ENCODE results near the gene AURKB. TPM values are rescaled to one million over a fixed set of nuclear protein-coding genes. Genes with fewer than 3 reads are reported as not detected.

Gene AURKB
- total and polyA plus RNA-seq, 10 of the 15 experiments (the other 5 are each of a cell fraction or from before 2014, with no cell fraction given): 52.7 to 209 (median 128) TPM

GRCh38 chr17:8189711-8190477 lies 20.5 kb downstream of the AURKB start, which contains the start of gene BORCS6 (continued):
- TF ChIP-seq BCLAF1 (IDR thresholded peaks at IDR 0.05) (no peak), EZH2 (IDR thresholded peaks at IDR 0.05; ENCODE audit: borderline replicate concordance, control insufficient read depth, low read depth, low read length) (no peak), ZNF274 (IDR thresholded peaks at IDR 0.05; ENCODE audit: insufficient read depth, insufficient read length) (no peak), DPF2 (IDR thresholded peaks at IDR 0.05) (peak; percentile 66), BHLHE40 (IDR thresholded peaks at IDR 0.05; ENCODE audit: borderline replicate concordance in 1 of 2, low read depth in 2 of 2, low read length in 1 of 2) (peak; percentile 59 to 68), IKZF2 (IDR thresholded peaks at IDR 0.05) (peak; percentile 32 to 40; a peak in 3 of 4 replicates), BACH1 (IDR thresholded peaks at IDR 0.05; ENCODE audit: borderline replicate concordance) (peak; percentile 51), SP1 (IDR thresholded peaks at IDR 0.05; ENCODE audit: low read depth, low read length) (peak; percentile 93), SPI1 (IDR thresholded peaks at IDR 0.05; ENCODE audit: borderline replicate concordance, insufficient read depth, low read depth, low read length) (no peak), TAF1 (IDR thresholded peaks at IDR 0.05; ENCODE audit: borderline replicate concordance, low read depth, low read length) (peak; percentile 60; the same call in 1 of the 2 replicates), SREBF1 (IDR thresholded peaks at IDR 0.05; ENCODE audit: low read length) (0 out of 2 replicates have a peak, but pooled peaks have one; percentile 46), EGR1 (IDR thresholded peaks at IDR 0.05; ENCODE audit: borderline replicate concordance in 1 of 2, low read depth in 2 of 2, low read length in 2 of 2) (peak in 1 of 2 experiments; percentile 12; a peak in 1 of 3 replicates), CHD1 (IDR thresholded peaks at IDR 0.05; ENCODE audit: low read depth, low read length) (peak; percentile 94; the same call in 1 of the 2 replicates), RELA (IDR thresholded peaks at IDR 0.05; ENCODE audit: borderline replicate concordance, partially characterized antibody) (peak; percentile 67), PKNOX1 (IDR thresholded peaks at IDR 0.05) (peak; percentile 93), SMARCA5 (IDR thresholded peaks at IDR 0.05) (peak; percentile 84; the same call in 1 of the 2 replicates), ZBTB4 (CRISPR knock-in tag; IDR thresholded peaks at IDR 0.05) (no peak)
- TF ChIP-seq, protein P1, sequence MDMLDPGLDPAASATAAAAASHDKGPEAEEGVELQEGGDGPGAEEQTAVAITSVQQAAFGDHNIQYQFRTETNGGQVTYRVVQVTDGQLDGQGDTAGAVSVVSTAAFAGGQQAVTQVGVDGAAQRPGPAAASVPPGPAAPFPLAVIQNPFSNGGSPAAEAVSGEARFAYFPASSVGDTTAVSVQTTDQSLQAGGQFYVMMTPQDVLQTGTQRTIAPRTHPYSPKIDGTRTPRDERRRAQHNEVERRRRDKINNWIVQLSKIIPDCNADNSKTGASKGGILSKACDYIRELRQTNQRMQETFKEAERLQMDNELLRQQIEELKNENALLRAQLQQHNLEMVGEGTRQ (IDR thresholded peaks at IDR 0.05; ENCODE audit: borderline replicate concordance, low read depth, low read length): peak; percentile 67
- TF ChIP-seq, protein P2, sequence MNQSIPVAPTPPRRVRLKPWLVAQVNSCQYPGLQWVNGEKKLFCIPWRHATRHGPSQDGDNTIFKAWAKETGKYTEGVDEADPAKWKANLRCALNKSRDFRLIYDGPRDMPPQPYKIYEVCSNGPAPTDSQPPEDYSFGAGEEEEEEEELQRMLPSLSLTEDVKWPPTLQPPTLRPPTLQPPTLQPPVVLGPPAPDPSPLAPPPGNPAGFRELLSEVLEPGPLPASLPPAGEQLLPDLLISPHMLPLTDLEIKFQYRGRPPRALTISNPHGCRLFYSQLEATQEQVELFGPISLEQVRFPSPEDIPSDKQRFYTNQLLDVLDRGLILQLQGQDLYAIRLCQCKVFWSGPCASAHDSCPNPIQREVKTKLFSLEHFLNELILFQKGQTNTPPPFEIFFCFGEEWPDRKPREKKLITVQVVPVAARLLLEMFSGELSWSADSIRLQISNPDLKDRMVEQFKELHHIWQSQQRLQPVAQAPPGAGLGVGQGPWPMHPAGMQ (IDR thresholded peaks at IDR 0.05; ENCODE audit: borderline replicate concordance): no peak

All from GM12878 (cell line).